Brain microvascular endothelial cell (primary cell): ENCODE measurements around the gene AP5B1.

Experiments used
- DNase-seq: peaks from one replicate; pipeline ENCODE4 v3.0.0-alpha.2; 2020
- H3K27ac ChIP-seq: fragments of 250-450 bp; sonication (Bioruptor Pico); 2 replicates; pipeline ENCODE4 v1.5.1; 2020; ENCODE audit warnings: mild to moderate bottlenecking, moderate library complexity
- H3K27me3 ChIP-seq: fragments of 250-450 bp; sonication (Bioruptor Pico); replicated peaks from 2 replicates; pipeline ENCODE4 v1.5.1; 2020; ENCODE audit warnings: mild to moderate bottlenecking
- H3K36me3 ChIP-seq: fragments of 250-450 bp; sonication (Bioruptor Pico); replicated peaks from 2 replicates; pipeline ENCODE4 v1.5.1; 2020; ENCODE audit warnings: mild to moderate bottlenecking
- H3K4me3 ChIP-seq: 2 replicates; pipeline ENCODE4 v1.5.1; 2011; ENCODE audit warnings: low read depth, mild to moderate bottlenecking, control low read depth, low read length, moderate library complexity
- in situ Hi-C: cut with HindIII; loops from 2 replicates; pipeline ENCODE4 v1.10.0; 2017; ENCODE audit warnings: low sequenced_read_pairs, low pct_ligation_motif_present
- TF ChIP-seq, protein P1 (sequence below): IDR thresholded peaks from 2 replicates; pipeline ENCODE4 v1.5.1; 2011; ENCODE audit warnings: low read depth, mild to moderate bottlenecking, moderate library complexity, low read length, control low read depth, inconsistent platforms; ENCODE audit errors: missing control alignments

AP5B1 gene

DNA sequence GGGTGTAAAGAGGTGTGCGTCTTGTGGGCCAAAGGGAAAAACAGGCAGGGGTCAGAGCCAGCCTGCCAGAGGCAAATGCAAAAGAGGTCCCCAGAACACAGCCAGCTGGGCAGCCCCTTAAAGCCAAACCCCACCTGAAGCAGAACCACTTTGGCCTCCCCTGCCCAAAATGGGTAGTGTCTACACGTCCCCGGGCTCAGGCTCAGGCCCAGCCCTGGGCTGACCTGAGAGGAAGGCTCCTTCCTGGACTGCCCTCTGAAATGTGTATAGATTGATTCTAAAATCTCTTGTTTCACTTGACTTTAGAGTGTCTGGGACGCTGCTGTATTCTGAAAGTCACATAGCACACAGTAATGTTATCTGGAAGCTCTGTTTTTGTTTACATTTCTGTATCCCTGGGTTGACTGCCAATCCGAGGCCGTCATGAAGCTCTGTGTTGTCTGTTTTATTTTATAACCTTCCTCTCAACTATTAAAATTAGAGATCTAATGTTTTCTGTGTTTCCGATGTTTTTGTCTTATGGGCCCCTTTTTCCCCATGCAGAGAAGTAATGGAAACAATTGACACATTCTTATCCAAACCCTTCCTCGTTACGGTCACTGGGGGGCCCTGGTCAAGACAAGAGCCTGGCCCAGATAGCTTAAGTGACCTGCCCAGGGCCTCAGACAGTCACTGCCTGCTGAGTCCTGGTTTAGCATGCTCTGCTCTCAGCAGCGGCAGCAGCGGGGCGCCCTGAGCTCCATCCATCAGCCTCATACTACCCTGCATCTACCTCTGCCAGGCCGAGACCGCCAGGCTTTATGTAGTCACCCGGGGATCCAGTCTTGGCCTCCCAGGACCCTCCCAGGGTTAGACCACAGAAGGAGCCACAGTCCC is 16.2 kb upstream of the AP5B1 start:
- H3K27ac ChIP-seq, result no peak overlapping the region
- in situ Hi-C loops, result no loop called here
- peaks cover 2% of the 10 kb centered on the region for H3K27me3 ChIP-seq
- no peak for DNase-seq
- TF ChIP-seq, protein P1, sequence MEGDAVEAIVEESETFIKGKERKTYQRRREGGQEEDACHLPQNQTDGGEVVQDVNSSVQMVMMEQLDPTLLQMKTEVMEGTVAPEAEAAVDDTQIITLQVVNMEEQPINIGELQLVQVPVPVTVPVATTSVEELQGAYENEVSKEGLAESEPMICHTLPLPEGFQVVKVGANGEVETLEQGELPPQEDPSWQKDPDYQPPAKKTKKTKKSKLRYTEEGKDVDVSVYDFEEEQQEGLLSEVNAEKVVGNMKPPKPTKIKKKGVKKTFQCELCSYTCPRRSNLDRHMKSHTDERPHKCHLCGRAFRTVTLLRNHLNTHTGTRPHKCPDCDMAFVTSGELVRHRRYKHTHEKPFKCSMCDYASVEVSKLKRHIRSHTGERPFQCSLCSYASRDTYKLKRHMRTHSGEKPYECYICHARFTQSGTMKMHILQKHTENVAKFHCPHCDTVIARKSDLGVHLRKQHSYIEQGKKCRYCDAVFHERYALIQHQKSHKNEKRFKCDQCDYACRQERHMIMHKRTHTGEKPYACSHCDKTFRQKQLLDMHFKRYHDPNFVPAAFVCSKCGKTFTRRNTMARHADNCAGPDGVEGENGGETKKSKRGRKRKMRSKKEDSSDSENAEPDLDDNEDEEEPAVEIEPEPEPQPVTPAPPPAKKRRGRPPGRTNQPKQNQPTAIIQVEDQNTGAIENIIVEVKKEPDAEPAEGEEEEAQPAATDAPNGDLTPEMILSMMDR, result no peak
- H3K4me3 ChIP-seq, result no peak overlapping the region
- H3K36me3 ChIP-seq, result no peaks in the 10 kb centered on the region

DNA sequence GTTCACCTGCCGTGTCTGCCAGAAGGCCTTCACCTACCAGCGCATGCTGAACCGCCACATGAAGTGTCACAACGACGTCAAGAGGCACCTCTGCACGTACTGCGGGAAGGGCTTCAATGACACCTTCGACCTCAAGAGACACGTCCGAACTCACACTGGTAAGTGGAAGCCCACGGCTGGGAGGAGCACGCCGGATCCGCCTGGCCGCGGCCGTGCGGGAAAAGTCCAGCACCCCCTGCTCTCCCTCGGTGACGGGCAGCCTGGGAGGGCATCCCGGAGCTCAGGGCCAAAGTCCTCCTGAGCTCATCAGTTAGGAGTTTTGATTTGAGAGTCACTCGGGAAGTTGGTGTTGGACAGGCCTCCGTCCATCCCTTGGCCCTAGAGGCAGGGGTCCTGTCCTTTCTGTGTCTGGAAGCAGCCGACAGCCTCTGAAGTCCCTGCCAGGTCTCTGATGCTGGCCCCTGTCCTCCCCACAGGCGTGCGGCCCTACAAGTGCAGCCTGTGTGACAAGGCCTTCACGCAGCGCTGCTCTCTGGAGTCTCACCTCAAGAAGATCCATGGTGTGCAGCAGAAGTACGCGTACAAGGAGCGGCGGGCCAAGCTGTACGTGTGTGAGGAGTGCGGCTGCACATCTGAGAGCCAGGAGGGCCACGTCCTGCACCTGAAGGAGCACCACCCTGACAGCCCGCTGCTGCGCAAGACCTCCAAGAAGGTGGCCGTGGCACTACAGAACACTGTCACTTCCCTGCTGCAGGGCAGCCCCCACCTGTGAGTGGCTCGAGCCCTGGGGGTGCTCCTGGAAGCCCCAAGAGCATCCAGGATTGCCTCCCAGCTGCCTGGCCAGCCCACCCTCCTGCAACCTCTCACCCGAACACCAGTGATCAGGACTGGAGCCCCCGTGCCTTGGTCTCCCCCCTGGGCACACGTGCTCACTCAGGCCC is 14.1 kb upstream of the AP5B1 start:
- Histone ChIP-seq H3K27ac (no peak overlapping the region), H3K36me3 (no peaks in the 10 kb centered on the region), H3K4me3 (no peak overlapping the region), H3K27me3 (peaks cover 2% of the 10 kb centered on the region)
- in situ Hi-C loops, result no loop called here
- no peak for DNase-seq
- TF ChIP-seq, protein P1, result no peak

DNA sequence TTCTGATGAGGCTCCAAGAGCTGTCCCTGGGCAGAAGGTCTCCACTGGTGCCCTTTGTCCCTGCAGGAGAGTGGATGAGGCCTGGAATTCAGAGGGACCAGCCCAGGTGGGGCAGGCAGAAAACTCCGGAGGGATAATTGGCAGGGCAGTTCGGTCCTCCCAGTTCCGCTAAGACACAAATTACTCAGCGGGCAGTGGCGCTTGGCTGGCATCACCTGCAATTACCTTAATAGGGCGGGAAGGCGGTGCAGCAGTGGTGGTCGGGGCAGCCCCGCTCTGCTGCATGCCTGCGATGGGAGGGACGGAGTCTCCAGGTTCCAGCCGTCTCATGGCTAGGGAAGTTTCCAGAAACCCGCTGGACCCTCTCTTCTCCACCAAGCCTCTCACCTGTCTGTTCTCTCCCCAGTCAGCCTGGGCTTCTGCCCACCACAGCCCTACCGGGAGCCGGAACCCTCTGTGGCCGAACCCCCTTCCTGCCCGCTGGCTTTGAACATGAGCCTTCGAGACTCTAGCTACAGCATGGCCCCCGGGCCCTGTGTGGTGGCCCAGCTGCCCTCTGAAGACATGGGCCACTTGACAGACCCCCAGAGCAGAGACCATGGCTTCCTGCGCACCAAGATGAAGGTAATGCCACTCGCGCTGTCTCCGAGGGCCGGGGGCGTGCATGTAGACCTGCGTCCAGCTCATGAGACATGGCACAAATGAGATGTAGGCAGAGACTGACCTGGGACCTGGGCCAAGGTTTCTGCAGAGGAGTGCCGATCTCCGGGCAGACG is 13.0 kb upstream of the AP5B1 start:
- no peak overlapping the region for H3K4me3 ChIP-seq
- TF ChIP-seq, protein P1, result no peak

DNA sequence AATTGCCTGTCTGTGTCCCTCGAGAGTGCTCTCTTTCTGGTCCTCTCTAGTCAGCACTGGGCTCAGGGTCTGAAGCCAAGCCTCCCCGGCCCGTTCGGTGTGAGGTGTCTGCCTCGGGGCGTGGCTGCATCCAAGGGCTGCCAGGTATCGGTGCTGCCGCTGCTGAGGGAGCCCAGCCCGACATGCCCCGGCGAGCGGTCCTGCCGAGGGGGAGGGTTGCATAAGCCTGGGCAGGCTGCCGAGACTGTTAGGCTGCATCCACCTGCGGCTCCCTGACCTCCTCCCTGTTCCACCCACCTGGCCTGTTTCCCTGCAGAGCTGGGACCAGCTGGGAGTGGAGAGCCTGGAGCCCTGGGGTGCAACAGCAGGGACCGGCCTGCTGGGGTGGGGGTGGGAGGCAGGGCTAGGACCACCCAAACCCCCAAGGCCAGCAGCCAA is 12.4 kb upstream of the AP5B1 start:
- H3K4me3 ChIP-seq, result no peak overlapping the region
- no peak overlapping the region for H3K27ac ChIP-seq
- H3K27me3 ChIP-seq, result peaks cover 16% of the 10 kb centered on the region
- no peaks in the 10 kb centered on the region for H3K36me3 ChIP-seq
- DNase-seq, result no peak
- TF ChIP-seq, protein P1, result no peak
- in situ Hi-C loops, result no loop called here

More for the DNA sequence above, 13.0 kb upstream of the AP5B1 start:
- Histone ChIP-seq H3K36me3 (no peaks in the 10 kb centered on the region), H3K27ac (no peak overlapping the region), H3K27me3 (peaks cover 9% of the 10 kb centered on the region)
- in situ Hi-C loops, result no loop called here
- no peak for DNase-seq

DNA sequence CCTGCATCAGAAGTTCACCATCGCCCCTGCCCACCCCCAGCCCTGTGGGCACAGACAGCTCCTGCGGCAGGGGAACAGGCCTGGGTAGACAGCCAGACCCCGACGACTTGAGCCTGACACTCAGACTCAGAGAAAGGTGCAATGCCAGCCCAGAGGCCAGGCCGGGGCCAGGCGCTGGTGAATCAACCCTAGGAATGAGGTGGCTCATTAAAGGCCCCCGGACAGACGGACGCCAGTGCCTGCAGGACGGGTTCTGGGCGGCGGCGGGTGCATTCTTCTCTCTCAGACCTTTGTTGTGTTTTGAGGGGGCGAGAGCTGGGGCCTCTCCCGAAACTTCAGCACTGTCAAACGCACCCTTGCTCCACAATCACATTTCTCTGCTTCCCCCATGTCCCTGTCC is 11.7 kb upstream of the AP5B1 start:
- Histone ChIP-seq H3K36me3 (no peaks in the 10 kb centered on the region), H3K27ac (no peak overlapping the region), H3K4me3 (no peak overlapping the region), H3K27me3 (peaks cover 22% of the 10 kb centered on the region)
- DNase-seq, result no peak
- in situ Hi-C loops, result no loop called here
- TF ChIP-seq, protein P1, result no peak
